ENCODE data around the gene CCDC194. TPM values are rescaled to one million over a fixed set of nuclear protein-coding genes. Genes with fewer than 3 reads are reported as not detected.

The CCDC194 gene
- total and polyA plus RNA-seq, 2 of the 13 experiments (the other 11 are each of a cell fraction or from before 2014, with no cell fraction given) = 0.13 to 0.21 TPM

GRCh38 chr19:17405250-17406045 is 11.5 kb upstream of the CCDC194 start, which contains the start of gene BST2 (continued):
- TF ChIP-seq, protein P1, sequence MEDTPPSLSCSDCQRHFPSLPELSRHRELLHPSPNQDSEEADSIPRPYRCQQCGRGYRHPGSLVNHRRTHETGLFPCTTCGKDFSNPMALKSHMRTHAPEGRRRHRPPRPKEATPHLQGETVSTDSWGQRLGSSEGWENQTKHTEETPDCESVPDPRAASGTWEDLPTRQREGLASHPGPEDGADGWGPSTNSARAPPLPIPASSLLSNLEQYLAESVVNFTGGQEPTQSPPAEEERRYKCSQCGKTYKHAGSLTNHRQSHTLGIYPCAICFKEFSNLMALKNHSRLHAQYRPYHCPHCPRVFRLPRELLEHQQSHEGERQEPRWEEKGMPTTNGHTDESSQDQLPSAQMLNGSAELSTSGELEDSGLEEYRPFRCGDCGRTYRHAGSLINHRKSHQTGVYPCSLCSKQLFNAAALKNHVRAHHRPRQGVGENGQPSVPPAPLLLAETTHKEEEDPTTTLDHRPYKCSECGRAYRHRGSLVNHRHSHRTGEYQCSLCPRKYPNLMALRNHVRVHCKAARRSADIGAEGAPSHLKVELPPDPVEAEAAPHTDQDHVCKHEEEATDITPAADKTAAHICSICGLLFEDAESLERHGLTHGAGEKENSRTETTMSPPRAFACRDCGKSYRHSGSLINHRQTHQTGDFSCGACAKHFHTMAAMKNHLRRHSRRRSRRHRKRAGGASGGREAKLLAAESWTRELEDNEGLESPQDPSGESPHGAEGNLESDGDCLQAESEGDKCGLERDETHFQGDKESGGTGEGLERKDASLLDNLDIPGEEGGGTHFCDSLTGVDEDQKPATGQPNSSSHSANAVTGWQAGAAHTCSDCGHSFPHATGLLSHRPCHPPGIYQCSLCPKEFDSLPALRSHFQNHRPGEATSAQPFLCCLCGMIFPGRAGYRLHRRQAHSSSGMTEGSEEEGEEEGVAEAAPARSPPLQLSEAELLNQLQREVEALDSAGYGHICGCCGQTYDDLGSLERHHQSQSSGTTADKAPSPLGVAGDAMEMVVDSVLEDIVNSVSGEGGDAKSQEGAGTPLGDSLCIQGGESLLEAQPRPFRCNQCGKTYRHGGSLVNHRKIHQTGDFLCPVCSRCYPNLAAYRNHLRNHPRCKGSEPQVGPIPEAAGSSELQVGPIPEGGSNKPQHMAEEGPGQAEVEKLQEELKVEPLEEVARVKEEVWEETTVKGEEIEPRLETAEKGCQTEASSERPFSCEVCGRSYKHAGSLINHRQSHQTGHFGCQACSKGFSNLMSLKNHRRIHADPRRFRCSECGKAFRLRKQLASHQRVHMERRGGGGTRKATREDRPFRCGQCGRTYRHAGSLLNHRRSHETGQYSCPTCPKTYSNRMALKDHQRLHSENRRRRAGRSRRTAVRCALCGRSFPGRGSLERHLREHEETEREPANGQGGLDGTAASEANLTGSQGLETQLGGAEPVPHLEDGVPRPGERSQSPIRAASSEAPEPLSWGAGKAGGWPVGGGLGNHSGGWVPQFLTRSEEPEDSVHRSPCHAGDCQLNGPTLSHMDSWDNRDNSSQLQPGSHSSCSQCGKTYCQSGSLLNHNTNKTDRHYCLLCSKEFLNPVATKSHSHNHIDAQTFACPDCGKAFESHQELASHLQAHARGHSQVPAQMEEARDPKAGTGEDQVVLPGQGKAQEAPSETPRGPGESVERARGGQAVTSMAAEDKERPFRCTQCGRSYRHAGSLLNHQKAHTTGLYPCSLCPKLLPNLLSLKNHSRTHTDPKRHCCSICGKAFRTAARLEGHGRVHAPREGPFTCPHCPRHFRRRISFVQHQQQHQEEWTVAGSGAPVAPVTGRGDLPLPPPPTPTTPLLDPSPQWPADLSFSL (CRISPR knock-in tag; IDR thresholded peaks at IDR 0.05) = no peak
- TF ChIP-seq IRX3 (CRISPR knock-in tag; IDR thresholded peaks at IDR 0.05; ENCODE audit: borderline replicate concordance, low read depth) = no peak
- TF ChIP-seq, protein P2, sequence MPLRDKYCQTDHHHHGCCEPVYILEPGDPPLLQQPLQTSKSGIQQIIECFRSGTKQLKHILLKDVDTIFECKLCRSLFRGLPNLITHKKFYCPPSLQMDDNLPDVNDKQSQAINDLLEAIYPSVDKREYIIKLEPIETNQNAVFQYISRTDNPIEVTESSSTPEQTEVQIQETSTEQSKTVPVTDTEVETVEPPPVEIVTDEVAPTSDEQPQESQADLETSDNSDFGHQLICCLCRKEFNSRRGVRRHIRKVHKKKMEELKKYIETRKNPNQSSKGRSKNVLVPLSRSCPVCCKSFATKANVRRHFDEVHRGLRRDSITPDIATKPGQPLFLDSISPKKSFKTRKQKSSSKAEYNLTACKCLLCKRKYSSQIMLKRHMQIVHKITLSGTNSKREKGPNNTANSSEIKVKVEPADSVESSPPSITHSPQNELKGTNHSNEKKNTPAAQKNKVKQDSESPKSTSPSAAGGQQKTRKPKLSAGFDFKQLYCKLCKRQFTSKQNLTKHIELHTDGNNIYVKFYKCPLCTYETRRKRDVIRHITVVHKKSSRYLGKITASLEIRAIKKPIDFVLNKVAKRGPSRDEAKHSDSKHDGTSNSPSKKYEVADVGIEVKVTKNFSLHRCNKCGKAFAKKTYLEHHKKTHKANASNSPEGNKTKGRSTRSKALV (CRISPR knock-in tag; IDR thresholded peaks at IDR 0.05) = peak; percentile 58
- TF ChIP-seq ZBTB37 (CRISPR knock-in tag; IDR thresholded peaks at IDR 0.05) = no peak
- no peak for TF ChIP-seq ZNF160 (CRISPR knock-in tag; IDR thresholded peaks at IDR 0.05)
- no peak for TF ChIP-seq U2AF1 (optimal IDR thresholded peaks at IDR 0.05; ENCODE audit: low read depth, low read length)
- TF ChIP-seq HMG20B (CRISPR knock-in tag; conservative IDR thresholded peaks at IDR 0.05) = no peak
- no peak for TF ChIP-seq SNAI1 (CRISPR knock-in tag; IDR thresholded peaks at IDR 0.05; ENCODE audit: borderline replicate concordance)
- TF ChIP-seq POLR2AphosphoS2 (IDR thresholded peaks at IDR 0.05; ENCODE audit: low read depth, low read length) = no peak
- peak; percentile 44; the same call in 1 of the 2 replicates for TF ChIP-seq KDM1A (CRISPR knock-in tag; IDR thresholded peaks at IDR 0.05)
- TF ChIP-seq ZNF292 (CRISPR knock-in tag; IDR thresholded peaks at IDR 0.05; ENCODE audit: borderline replicate concordance, low read depth) = 0 out of 2 replicates have a peak, but pooled peaks have one; percentile 34
- TF ChIP-seq MAF1 (CRISPR knock-in tag; IDR thresholded peaks at IDR 0.05; ENCODE audit: borderline replicate concordance) = no peak
- TF ChIP-seq, protein P3, sequence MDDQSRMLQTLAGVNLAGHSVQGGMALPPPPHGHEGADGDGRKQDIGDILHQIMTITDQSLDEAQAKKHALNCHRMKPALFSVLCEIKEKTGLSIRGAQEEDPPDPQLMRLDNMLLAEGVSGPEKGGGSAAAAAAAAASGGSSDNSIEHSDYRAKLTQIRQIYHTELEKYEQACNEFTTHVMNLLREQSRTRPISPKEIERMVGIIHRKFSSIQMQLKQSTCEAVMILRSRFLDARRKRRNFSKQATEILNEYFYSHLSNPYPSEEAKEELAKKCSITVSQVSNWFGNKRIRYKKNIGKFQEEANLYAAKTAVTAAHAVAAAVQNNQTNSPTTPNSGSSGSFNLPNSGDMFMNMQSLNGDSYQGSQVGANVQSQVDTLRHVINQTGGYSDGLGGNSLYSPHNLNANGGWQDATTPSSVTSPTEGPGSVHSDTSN (CRISPR knock-in tag; IDR thresholded peaks at IDR 0.05; ENCODE audit: borderline replicate concordance) = no peak
- no peak for TF ChIP-seq RAD21 (CRISPR knock-in tag; IDR thresholded peaks at IDR 0.05)
- TF ChIP-seq ZNF670 (CRISPR knock-in tag; IDR thresholded peaks at IDR 0.05; ENCODE audit: borderline replicate concordance) = peak; percentile 38; the same call in 1 of the 2 replicates
